ENCODE results near the gene KLHL34.

Gene KLHL34

DNA sequence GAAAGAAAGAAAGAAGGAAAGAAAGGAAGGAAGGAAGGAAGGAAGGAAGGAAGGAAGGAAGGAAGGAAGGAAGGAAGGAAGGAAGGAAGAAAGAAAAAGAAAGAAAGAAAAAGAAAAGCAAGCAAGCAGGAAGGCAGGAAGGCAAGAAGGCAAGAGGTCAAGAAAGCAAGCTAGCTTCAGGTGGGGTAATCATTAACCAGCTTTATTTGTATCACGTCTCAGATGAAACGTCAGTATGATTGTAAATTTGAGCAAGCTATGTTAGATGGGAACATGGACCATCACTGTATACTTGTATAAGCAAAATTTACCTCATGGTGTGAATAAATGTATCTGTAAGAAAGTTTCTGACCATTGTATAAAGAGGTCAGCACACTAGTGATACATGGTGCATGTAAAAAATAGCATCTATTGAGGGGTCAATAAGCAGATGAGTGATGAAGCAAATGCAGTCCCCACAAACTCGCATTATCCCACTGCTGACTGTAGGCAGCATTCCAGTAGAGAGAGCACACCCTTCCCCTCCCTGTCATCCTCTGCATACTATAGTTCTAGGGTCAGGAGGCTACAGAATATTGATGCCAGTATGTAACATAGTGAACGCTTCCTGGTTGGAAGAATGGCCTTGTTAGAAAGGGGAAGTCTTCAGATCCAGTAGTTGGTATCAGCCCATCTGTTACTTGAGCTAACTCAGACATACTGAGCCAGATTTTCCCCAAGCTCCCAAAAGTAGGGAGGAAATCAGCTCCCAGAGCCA is 16.5 kb upstream of the KLHL34 start:
- H3K4me3 ChIP-seq (ENCODE audit: low read length): no peak overlapping the region
- H3K4me1 ChIP-seq (ENCODE audit: control insufficient read depth, insufficient read depth, low read length): no peaks in the 10 kb centered on the region
- H3K9me3 ChIP-seq (replicated peaks; ENCODE audit: low read length): no peaks in the 10 kb centered on the region
- H3K36me3 ChIP-seq (ENCODE audit: insufficient read depth, low read length): no peaks in the 10 kb centered on the region
- no peaks in the 10 kb centered on the region for H3K27me3 ChIP-seq (ENCODE audit: control insufficient read depth, insufficient read depth, low read length)
- H3K9ac ChIP-seq (ENCODE audit: low read depth, low read length): no peak overlapping the region
- H3K4me2 ChIP-seq (ENCODE audit: low read length): no peak overlapping the region

DNA sequence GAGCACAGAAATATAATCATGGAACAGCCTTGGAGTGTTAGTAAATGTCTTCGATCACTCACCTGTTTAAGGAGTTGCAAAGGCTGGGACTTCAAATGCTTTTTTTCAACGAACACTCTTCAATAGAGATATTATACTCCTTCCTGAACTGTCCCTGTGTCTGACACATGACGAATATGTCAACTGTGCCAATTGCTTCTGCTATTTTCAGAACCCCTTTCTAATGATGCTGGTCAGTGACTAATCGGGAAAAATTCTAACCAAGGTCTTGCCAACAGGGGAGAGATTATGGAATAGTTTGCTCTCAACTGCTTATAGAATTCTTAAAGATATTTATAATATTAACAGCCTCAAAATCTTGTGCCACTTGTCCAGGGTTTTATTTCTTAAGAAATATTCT is 8.5 kb upstream of the KLHL34 start:
- no peak overlapping the region for H3K4me3 ChIP-seq (ENCODE audit: low read length)
- H3K36me3 ChIP-seq (ENCODE audit: insufficient read depth, low read length): no peaks in the 10 kb centered on the region
- peak overlapping the region; percentile 25 for H3K4me2 ChIP-seq (ENCODE audit: low read length)
- H3K9me3 ChIP-seq (replicated peaks; ENCODE audit: low read length): no peaks in the 10 kb centered on the region
- peaks cover 11% of the 10 kb centered on the region for H3K4me1 ChIP-seq (ENCODE audit: control insufficient read depth, insufficient read depth, low read length)
- H3K27me3 ChIP-seq (ENCODE audit: control insufficient read depth, insufficient read depth, low read length): no peaks in the 10 kb centered on the region
- H3K9ac ChIP-seq (ENCODE audit: low read depth, low read length): no peak overlapping the region

DNA sequence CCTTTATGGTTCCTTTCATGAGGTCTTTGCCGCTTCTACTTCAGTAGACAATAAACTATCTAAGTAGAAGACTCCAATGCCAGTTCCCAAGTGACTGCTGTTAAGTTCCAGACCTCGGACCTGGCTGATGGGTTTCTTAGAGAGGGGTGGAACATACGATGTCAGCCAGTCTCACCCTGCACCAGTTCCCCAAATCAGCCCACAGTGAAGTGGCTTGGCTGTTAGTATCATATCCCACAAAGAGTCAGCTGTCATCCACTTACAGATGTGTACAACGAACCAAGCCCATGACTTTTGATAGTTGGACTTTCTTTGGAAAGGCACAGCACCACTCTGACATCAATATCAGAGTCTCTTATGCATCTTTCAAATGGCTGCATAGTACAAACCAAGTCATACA is 8.1 kb upstream of the KLHL34 start:
- Histone ChIP-seq H3K4me2 (ENCODE audit: low read length) (peak overlapping the region; percentile 25), H3K36me3 (ENCODE audit: insufficient read depth, low read length) (no peaks in the 10 kb centered on the region), H3K4me1 (ENCODE audit: control insufficient read depth, insufficient read depth, low read length) (peaks cover 11% of the 10 kb centered on the region), H3K4me3 (ENCODE audit: low read length) (no peak overlapping the region), H3K27me3 (ENCODE audit: control insufficient read depth, insufficient read depth, low read length) (no peaks in the 10 kb centered on the region), H3K9ac (ENCODE audit: low read depth, low read length) (no peak overlapping the region), H3K9me3 (replicated peaks; ENCODE audit: low read length) (no peaks in the 10 kb centered on the region)

DNA sequence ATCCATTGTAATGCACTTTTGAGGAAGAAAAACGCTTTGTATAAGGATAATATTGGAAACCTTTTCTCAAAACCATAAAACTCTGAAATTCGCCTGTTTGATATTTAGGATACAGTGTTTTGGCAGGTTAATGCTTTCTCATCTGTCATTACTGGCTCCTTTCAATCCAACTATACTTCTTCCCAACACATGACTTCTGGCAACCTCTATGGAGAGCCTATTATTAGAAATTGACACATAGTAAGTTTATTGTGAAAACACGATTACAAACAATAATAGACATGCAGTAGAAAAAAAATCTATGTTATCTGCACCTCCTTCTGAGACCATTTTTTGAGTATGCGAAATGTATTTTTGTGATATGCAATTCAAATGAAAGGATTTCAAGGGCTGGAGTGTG is 4.6 kb upstream of the KLHL34 start:
- Histone ChIP-seq H3K4me1 (ENCODE audit: control insufficient read depth, insufficient read depth, low read length) (peaks cover 15% of the 10 kb centered on the region), H3K4me3 (ENCODE audit: low read length) (no peak overlapping the region), H3K9ac (ENCODE audit: low read depth, low read length) (no peak overlapping the region), H3K9me3 (replicated peaks; ENCODE audit: low read length) (no peaks in the 10 kb centered on the region), H3K36me3 (ENCODE audit: insufficient read depth, low read length) (no peaks in the 10 kb centered on the region), H3K27me3 (ENCODE audit: control insufficient read depth, insufficient read depth, low read length) (no peaks in the 10 kb centered on the region), H3K4me2 (ENCODE audit: low read length) (no peak overlapping the region)

DNA sequence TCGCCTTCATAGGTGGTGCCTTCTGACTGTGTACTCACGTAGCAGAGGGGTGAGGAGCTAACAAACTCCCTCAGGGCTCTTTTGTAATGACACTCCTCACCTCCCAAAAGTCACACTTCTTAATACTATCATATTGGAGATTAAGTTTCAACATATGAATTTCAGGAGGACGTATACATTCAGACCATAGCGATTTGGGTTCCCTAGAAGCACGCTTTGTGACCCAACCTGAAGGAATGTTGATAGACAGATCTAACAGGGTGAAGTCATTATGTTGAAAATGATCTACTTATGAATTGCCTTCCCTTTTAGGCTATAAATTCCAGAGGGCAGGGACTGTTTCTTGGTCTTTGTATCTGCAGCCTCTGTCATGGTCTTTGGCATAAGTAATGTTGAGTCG is 3.2 kb upstream of the KLHL34 start:
- no peak overlapping the region for H3K4me3 ChIP-seq (ENCODE audit: low read length)
- no peak overlapping the region for H3K9ac ChIP-seq (ENCODE audit: low read depth, low read length)
- H3K36me3 ChIP-seq (ENCODE audit: insufficient read depth, low read length): no peaks in the 10 kb centered on the region
- H3K4me2 ChIP-seq (ENCODE audit: low read length): no peak overlapping the region
- H3K9me3 ChIP-seq (replicated peaks; ENCODE audit: low read length): no peaks in the 10 kb centered on the region
- peaks cover 6% of the 10 kb centered on the region for H3K4me1 ChIP-seq (ENCODE audit: control insufficient read depth, insufficient read depth, low read length)
- H3K27me3 ChIP-seq (ENCODE audit: control insufficient read depth, insufficient read depth, low read length): no peaks in the 10 kb centered on the region

DNA sequence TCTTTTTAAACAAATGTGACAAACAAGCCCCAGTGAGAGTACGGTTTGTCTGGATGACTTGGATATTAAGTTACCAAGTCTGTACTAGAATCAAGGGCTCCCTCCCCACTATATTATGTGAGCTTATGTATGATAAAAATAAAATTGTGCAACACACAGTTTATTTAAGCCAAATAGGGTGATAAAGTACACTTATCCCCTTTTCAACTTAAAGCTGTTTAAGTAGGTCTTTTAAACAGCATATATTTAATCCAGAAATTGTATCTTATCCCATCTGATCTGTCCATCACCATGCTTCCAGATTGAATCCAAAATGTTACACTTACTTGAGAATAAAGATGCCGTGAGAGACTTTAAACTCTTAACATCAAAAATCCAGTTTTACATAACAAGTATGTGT is 2.0 kb upstream of the KLHL34 start:
- Histone ChIP-seq H3K4me1 (ENCODE audit: control insufficient read depth, insufficient read depth, low read length) (peaks cover 5% of the 10 kb centered on the region), H3K27me3 (ENCODE audit: control insufficient read depth, insufficient read depth, low read length) (no peaks in the 10 kb centered on the region), H3K9ac (ENCODE audit: low read depth, low read length) (no peak overlapping the region), H3K4me2 (ENCODE audit: low read length) (no peak overlapping the region), H3K9me3 (replicated peaks; ENCODE audit: low read length) (no peaks in the 10 kb centered on the region), H3K36me3 (ENCODE audit: insufficient read depth, low read length) (no peaks in the 10 kb centered on the region), H3K4me3 (ENCODE audit: low read length) (no peak overlapping the region)

DNA sequence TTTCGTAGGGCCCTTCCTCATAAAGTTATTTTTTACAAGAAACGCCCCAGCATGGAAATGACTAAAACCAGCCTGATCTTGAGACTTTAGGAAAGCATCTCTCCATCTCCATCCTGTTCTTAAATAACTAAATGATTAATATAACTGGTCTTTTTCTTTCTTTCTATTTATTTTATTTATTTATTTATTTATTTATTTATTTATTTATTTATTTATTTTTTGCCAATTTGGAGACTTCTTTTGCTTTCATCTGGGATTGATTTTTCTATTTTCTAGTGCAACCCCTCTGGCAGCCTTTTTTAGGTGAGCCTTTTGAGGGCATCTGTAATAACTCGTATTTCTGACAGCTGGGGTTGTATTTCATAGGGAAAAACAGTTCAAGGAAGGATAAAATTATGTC is 1.2 kb upstream of the KLHL34 start:
- H3K9ac ChIP-seq (ENCODE audit: low read depth, low read length): no peak overlapping the region
- no peaks in the 10 kb centered on the region for H3K27me3 ChIP-seq (ENCODE audit: control insufficient read depth, insufficient read depth, low read length)
- peaks cover 5% of the 10 kb centered on the region for H3K4me1 ChIP-seq (ENCODE audit: control insufficient read depth, insufficient read depth, low read length)
- peak overlapping the region; percentile 80 for H3K4me2 ChIP-seq (ENCODE audit: low read length)
- H3K36me3 ChIP-seq (ENCODE audit: insufficient read depth, low read length): no peaks in the 10 kb centered on the region
- H3K4me3 ChIP-seq (ENCODE audit: low read length): no peak overlapping the region
- no peaks in the 10 kb centered on the region for H3K9me3 ChIP-seq (replicated peaks; ENCODE audit: low read length)

DNA sequence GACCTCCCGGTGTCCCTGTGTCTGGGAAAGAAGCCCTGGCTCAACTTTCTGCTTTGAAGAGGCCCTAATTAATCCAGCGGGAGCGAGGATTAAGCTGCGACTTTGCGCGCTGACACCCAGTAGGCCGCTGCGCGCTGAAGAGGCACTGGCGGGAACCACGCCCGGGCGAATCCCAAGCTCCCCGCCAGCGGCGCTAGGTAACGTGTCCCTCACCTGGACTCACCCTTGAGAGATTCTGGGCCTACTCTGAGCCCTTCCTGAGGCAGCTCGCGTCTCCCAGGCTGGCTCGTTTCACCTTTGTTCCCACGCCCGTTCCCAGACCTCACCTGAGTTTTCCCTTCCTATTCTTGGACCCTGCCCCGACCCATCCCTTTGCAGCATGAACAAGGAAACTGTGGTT is 616 bp upstream of the KLHL34 start:
- H3K4me3 ChIP-seq (ENCODE audit: low read length): peak overlapping the region; percentile 63
- H3K4me2 ChIP-seq (ENCODE audit: low read length): peak overlapping the region; percentile 80
- H3K27me3 ChIP-seq (ENCODE audit: control insufficient read depth, insufficient read depth, low read length): no peaks in the 10 kb centered on the region
- peaks cover 5% of the 10 kb centered on the region for H3K4me1 ChIP-seq (ENCODE audit: control insufficient read depth, insufficient read depth, low read length)
- H3K9me3 ChIP-seq (replicated peaks; ENCODE audit: low read length): no peaks in the 10 kb centered on the region
- H3K9ac ChIP-seq (ENCODE audit: low read depth, low read length): peak overlapping the region; percentile 53
- no peaks in the 10 kb centered on the region for H3K36me3 ChIP-seq (ENCODE audit: insufficient read depth, low read length)

DNA sequence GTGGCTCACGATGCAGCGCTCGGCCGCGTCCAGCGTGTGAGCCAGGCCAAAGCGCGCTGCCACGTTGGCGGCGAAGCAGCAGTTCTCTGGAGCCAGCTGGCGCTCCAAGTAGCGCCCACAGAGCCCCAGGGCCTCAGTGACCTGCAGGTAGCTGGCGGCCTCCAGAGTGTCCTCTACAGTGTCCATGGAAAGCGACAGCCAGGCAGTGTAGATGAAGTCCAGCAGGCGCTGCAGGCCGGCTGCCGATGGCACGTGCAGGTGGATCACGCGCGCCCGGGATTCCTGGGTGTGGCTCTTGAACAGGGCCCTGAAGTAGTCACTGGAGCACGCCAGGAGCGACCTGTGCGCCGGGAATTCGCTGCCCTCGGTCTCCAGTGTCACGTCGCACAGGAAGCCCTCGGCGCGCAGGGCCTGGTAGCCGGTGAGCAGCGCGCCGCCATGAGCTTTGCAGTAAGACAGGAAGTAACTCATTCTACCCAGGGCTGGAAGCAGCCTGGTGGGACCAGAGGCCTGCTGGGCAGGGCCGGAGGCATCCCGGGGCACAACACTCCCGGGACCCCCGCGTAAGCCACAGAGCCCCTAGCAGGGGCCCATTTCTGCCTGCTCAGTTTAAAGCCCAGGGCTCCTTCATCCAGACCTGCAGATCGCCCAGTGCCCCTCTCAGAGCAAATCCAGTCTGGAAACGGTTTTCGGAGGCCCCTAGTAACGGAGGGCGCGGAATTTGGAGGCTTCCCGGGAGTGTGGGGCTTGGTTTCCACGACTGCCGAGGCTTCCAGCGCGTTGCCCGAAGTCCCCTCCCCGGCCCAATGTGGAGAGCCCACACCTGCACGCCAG is 595 bp downstream of the KLHL34 start:
- H3K36me3 ChIP-seq (ENCODE audit: insufficient read depth, low read length): no peaks in the 10 kb centered on the region
- H3K4me1 ChIP-seq (ENCODE audit: control insufficient read depth, insufficient read depth, low read length): peaks cover 5% of the 10 kb centered on the region
- no peaks in the 10 kb centered on the region for H3K27me3 ChIP-seq (ENCODE audit: control insufficient read depth, insufficient read depth, low read length)
- peak overlapping the region; percentile 63 for H3K4me3 ChIP-seq (ENCODE audit: low read length)
- no peaks in the 10 kb centered on the region for H3K9me3 ChIP-seq (replicated peaks; ENCODE audit: low read length)
- peak overlapping the region; percentile 80 for H3K4me2 ChIP-seq (ENCODE audit: low read length)
- H3K9ac ChIP-seq (ENCODE audit: low read depth, low read length): no peak overlapping the region

DNA sequence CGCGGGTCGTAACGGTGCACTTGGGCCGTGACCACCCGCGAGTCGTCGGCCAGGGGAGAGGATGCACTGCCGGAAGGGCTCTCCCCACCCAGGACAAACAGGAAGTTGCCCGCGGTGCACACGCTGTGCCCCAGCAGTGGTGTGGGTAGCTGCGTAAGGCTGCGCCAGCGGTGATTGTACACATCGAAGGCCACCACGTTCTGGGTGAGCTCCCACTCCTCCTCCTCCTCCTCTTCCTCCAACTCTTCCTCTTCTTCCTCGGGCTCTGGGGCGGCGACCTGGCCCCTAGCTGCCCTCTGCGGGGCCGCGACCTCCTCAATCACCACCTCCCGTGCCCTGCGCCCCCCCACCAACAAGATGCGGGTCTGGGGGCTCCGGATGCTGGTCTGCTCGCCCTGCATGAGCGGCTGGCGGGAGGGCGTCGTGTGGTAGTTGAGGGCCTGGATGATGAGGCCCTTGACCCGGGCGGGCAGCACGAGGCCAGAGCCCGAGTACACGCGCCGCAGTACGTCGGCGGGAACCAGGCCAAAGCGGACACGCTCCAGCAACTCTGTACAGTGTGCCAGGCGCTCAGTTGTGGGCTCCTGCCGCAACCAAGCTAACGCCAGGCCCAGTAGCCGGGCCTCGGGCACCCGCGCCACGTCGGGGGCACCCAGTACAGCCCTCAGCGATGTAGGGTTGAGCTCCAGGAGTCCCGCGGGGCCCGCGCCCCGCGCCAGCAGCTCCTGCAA is 1.4 kb downstream of the KLHL34 start:
- Histone ChIP-seq H3K9me3 (replicated peaks; ENCODE audit: low read length) (no peaks in the 10 kb centered on the region), H3K36me3 (ENCODE audit: insufficient read depth, low read length) (no peaks in the 10 kb centered on the region), H3K4me2 (ENCODE audit: low read length) (no peak overlapping the region), H3K27me3 (ENCODE audit: control insufficient read depth, insufficient read depth, low read length) (no peaks in the 10 kb centered on the region), H3K4me1 (ENCODE audit: control insufficient read depth, insufficient read depth, low read length) (peaks cover 5% of the 10 kb centered on the region), H3K9ac (ENCODE audit: low read depth, low read length) (no peak overlapping the region), H3K4me3 (ENCODE audit: low read length) (no peak overlapping the region)

DNA sequence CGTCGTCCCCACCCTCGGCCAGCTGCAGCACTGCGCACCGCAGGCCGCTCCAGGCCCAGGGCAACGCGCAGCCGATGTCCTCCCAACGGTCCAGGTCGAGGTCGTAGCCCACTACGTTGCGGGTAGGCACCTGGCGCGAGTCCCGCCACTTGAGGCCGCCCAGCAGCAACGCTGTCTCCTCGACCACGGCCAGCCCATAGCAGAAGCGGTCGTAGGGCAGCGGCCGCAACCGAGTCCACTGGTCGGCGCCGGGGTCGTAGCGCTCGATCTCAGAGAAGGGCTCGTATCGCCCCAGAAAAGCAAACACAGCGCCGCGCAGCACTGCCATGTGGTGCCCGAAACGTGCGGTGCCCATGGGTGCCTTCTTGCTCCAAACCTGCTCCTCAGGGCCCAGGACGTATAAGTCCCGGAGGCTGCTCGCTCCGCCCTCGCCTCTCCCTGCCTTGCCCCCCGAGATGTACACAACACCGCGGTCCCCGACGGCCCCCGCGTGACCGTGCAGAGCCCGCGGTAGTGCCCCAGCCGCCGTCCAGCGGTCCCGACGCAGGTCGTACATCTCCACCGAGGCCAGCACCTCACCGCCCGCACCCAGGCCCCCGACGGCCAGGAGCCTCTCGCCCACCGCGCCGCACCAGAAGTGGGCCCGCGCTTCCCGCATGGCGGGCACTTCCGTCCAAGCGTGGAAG is 2.1 kb downstream of the KLHL34 start:
- Histone ChIP-seq H3K4me1 (ENCODE audit: control insufficient read depth, insufficient read depth, low read length) (peaks cover 5% of the 10 kb centered on the region), H3K9ac (ENCODE audit: low read depth, low read length) (no peak overlapping the region), H3K36me3 (ENCODE audit: insufficient read depth, low read length) (no peaks in the 10 kb centered on the region), H3K4me3 (ENCODE audit: low read length) (no peak overlapping the region), H3K4me2 (ENCODE audit: low read length) (no peak overlapping the region), H3K27me3 (ENCODE audit: control insufficient read depth, insufficient read depth, low read length) (no peaks in the 10 kb centered on the region), H3K9me3 (replicated peaks; ENCODE audit: low read length) (no peaks in the 10 kb centered on the region)
